ENCODE results near the gene PRPSAP1.

DNA sequence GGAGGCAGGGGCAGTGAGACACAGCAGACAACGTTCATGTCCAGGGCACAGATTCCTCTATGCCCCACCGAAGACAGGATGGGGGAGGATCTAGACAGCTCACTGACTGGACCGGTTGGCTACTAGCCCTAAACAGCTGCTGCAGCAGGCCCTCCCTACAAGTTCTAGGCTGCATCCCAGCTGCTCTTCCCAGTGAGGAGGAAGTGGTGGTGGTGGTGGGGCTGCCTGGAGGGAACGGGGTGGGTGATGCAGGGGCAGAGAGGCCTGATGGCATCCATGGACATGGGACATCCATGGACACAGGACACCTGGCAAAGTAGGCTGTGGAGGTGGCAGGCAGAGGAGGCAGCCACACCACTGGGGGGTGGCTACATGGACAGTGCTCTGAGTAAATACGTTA, 49.0 kb upstream of the PRPSAP1 start:
- no peak for TF ChIP-seq CTCF (tag by site-specific recombination; IDR thresholded peaks at IDR 0.05)
- TF ChIP-seq, protein P1, sequence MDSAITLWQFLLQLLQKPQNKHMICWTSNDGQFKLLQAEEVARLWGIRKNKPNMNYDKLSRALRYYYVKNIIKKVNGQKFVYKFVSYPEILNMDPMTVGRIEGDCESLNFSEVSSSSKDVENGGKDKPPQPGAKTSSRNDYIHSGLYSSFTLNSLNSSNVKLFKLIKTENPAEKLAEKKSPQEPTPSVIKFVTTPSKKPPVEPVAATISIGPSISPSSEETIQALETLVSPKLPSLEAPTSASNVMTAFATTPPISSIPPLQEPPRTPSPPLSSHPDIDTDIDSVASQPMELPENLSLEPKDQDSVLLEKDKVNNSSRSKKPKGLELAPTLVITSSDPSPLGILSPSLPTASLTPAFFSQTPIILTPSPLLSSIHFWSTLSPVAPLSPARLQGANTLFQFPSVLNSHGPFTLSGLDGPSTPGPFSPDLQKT (IDR thresholded peaks at IDR 0.05; ENCODE audit: borderline replicate concordance, low read depth, low read length): no peak
- TF ChIP-seq ZNF132 (tag by site-specific recombination; IDR thresholded peaks at IDR 0.05; ENCODE audit: borderline replicate concordance): no peak

All from HEK293 (cell line).